ENCODE results near the gene SMC1A.
"Not testable (repeated sequence)": the region's sequence is repeated elsewhere in the genome, so short reads cannot be mapped to it uniquely, and the experiment has no call there.

SMC1A gene

GRCh38 chrX:53374923-53375322, 47.5 kb downstream of the SMC1A start:
- H3K4me3 ChIP-seq (ENCODE audit: low read length), result no peak overlapping the region
- DNase-seq (ENCODE audit: low read depth), result no peak
- TF ChIP-seq CTCF (conservative IDR thresholded peaks at IDR 0.05; ENCODE audit: low read depth, low read length), result no peak

GRCh38 chrX:53374222-53374820, 48.1 kb downstream of the SMC1A start:
- no peak for DNase-seq (ENCODE audit: low read depth)
- TF ChIP-seq CTCF (conservative IDR thresholded peaks at IDR 0.05; ENCODE audit: low read depth, low read length), result no peak
- no peak overlapping the region for H3K4me3 ChIP-seq (ENCODE audit: low read length)

GRCh38 chrX:53373307-53373706, 49.1 kb downstream of the SMC1A start:
- no peak overlapping the region for H3K4me3 ChIP-seq (ENCODE audit: low read length)
- no peak for DNase-seq (ENCODE audit: low read depth)
- no peak for TF ChIP-seq CTCF (conservative IDR thresholded peaks at IDR 0.05; ENCODE audit: low read depth, low read length)

GRCh38 chrX:53366454-53366853, 56.0 kb downstream of the SMC1A start:
- DNase-seq (ENCODE audit: low read depth); H3K4me3 ChIP-seq (ENCODE audit: low read length): not testable (repeated sequence)

GRCh38 chrX:53362449-53362848, 60.0 kb downstream of the SMC1A start:
- no peak overlapping the region for H3K4me3 ChIP-seq (ENCODE audit: low read length)
- no peak for DNase-seq (ENCODE audit: low read depth)
- no peak for TF ChIP-seq CTCF (conservative IDR thresholded peaks at IDR 0.05; ENCODE audit: low read depth, low read length)

- TF ChIP-seq CTCF (conservative IDR thresholded peaks at IDR 0.05; ENCODE audit: low read depth, low read length), result no peak
- H3K4me3 ChIP-seq (ENCODE audit: low read length), result no peak overlapping the region
- DNase-seq (ENCODE audit: low read depth), result peak; percentile 15
Observed at GRCh38 chrX:53357799-53358530, 64.5 kb downstream of the SMC1A start.

GRCh38 chrX:53356186-53356585, 66.3 kb downstream of the SMC1A start:
- no peak overlapping the region for H3K4me3 ChIP-seq (ENCODE audit: low read length)
- DNase-seq (ENCODE audit: low read depth), result no peak

More at GRCh38 chrX:53356186-53356585, 66.3 kb downstream of the SMC1A start:
- TF ChIP-seq CTCF (conservative IDR thresholded peaks at IDR 0.05; ENCODE audit: low read depth, low read length), result no peak

All from retinal pigment epithelial cell (primary cell).